GM12872 (cell line): ENCODE data around the gene ADGRL3.

Source experiments
- CTCF ChIP-seq: IDR thresholded peaks from 3 replicates; pipeline ENCODE4 v1.5.1; 2011; ENCODE audit warnings: low read depth, mild to moderate bottlenecking, low read length, moderate library complexity; ENCODE audit not compliant: insufficient read depth

Gene ADGRL3

GRCh38 chr4:61958591-61958990 lies 758.5 kb downstream of the ADGRL3 start:
- TF ChIP-seq CTCF = no peak

GRCh38 chr4:61959087-61959486 lies 759.0 kb downstream of the ADGRL3 start:
- no peak for TF ChIP-seq CTCF

- TF ChIP-seq CTCF = no peak
These were observed 784.3 kb downstream of the ADGRL3 start for GRCh38 chr4:61984260-61984909.

GRCh38 chr4:61985426-61985825 lies 785.3 kb downstream of the ADGRL3 start:
- TF ChIP-seq CTCF = no peak

- TF ChIP-seq CTCF = no peak
These were observed 792.2 kb downstream of the ADGRL3 start for GRCh38 chr4:61992351-61992750.

GRCh38 chr4:61994036-61994435 lies 793.9 kb downstream of the ADGRL3 start:
- no peak for TF ChIP-seq CTCF

- no peak for TF ChIP-seq CTCF
These were observed 795.7 kb downstream of the ADGRL3 start for GRCh38 chr4:61995717-61996340.
